GM19372 (cell line): ENCODE measurements around the gene IGSF9.

Source experiments
- ATAC-seq: cut with Tn5 transposase; IDR thresholded peaks from one replicate; pipeline ENCODE4 v1.9.1; 2021; ENCODE audit warnings: mild to moderate bottlenecking, low read depth, moderate library complexity; ENCODE audit not compliant: unreplicated experiment

IGSF9 gene, protein sequence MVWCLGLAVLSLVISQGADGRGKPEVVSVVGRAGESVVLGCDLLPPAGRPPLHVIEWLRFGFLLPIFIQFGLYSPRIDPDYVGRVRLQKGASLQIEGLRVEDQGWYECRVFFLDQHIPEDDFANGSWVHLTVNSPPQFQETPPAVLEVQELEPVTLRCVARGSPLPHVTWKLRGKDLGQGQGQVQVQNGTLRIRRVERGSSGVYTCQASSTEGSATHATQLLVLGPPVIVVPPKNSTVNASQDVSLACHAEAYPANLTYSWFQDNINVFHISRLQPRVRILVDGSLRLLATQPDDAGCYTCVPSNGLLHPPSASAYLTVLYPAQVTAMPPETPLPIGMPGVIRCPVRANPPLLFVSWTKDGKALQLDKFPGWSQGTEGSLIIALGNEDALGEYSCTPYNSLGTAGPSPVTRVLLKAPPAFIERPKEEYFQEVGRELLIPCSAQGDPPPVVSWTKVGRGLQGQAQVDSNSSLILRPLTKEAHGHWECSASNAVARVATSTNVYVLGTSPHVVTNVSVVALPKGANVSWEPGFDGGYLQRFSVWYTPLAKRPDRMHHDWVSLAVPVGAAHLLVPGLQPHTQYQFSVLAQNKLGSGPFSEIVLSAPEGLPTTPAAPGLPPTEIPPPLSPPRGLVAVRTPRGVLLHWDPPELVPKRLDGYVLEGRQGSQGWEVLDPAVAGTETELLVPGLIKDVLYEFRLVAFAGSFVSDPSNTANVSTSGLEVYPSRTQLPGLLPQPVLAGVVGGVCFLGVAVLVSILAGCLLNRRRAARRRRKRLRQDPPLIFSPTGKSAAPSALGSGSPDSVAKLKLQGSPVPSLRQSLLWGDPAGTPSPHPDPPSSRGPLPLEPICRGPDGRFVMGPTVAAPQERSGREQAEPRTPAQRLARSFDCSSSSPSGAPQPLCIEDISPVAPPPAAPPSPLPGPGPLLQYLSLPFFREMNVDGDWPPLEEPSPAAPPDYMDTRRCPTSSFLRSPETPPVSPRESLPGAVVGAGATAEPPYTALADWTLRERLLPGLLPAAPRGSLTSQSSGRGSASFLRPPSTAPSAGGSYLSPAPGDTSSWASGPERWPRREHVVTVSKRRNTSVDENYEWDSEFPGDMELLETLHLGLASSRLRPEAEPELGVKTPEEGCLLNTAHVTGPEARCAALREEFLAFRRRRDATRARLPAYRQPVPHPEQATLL

DNA sequence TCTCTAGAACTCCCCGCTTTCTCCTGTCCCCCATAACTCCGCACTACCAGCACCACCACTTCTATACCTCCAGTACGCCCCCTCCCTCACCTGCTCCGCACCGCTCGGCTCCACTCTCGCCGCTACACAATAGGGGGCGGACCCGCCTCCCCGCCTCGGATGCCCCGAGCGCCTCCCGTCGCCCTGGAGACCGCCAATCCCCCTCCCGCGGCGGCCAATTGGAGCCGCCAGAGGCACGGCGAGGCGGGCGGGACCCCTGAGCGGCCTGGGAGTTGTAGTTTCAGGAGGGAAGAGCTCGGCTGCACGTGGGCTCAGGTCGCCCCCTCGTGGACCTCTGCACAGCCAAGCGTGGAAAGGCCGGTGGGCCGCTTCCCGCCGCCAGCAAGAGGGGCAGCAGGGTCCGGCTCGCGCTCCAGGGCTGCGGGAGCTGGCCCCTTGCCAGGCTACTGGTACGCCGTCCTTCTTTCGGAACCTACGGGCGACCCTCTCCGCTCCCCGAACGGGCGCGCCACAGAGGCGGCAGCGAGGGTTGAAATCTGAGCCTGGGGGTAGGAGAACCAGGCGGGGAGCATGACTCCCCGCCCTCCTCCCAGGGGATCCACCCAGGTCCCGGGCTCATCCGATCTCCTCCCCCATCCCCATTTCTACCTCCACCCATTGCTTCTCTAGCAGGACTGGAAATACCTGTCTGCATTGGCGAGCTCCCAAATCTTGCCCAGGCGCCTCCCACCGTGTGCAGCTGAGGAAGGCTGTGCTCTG is at the start of gene IGSF9:
Gene IGSF9 (minus strand): TSS at position 131 of the 759 bp plus-strand sequence. CDS start 2,159 bp downstream, outside the sequence.
- no peak for ATAC-seq

DNA sequence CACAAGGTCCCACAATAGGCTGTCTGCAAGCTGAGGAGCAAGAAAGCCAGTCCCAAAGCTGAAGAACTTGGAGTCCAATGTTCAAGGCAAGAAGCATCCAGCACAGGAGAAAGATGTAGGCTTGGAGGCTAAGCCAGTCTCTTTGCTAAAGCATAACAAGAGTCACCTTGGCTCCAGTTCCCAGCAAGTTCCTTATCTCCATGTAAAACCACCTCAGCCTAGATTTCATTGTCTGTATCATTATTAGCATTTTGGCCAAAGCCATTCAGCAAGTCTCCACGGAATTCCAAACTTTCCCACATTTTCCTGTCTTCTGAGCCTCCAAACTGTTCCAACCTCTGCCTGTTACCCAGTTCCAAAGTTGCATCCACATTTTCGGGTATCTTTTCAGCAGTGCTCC is 49.5 kb upstream of the IGSF9 start:
- no peak for ATAC-seq

GRCh38 chr1:159993911-159994310 is 48.5 kb upstream of the IGSF9 start:
- no peak for ATAC-seq

- no peak for ATAC-seq
Measured at GRCh38 chr1:159992161-159992560, 46.7 kb upstream of the IGSF9 start.

- no peak for ATAC-seq
Measured at GRCh38 chr1:159991513-159991912, 46.1 kb upstream of the IGSF9 start.

GRCh38 chr1:159990005-159990404 is 44.6 kb upstream of the IGSF9 start:
- ATAC-seq: no peak

DNA sequence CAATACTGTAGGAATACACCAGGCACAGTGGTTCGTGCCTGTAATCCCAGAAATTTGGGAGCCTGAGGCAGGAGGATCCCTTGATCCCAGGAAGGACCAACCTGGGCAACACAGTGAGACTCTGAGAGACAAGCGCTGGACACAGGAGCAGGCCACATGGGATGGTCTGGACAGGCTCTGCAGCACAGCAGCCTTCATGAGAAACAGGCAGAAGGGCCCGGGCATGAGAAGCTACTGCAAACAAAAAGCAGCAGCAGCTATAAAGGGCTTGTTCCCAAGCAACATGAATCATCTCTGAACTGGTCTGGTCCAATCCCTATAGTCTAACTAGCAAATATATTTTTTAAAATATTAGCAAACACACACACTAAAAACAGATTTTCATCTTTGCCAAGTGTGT is 44.2 kb upstream of the IGSF9 start:
- no peak for ATAC-seq

DNA sequence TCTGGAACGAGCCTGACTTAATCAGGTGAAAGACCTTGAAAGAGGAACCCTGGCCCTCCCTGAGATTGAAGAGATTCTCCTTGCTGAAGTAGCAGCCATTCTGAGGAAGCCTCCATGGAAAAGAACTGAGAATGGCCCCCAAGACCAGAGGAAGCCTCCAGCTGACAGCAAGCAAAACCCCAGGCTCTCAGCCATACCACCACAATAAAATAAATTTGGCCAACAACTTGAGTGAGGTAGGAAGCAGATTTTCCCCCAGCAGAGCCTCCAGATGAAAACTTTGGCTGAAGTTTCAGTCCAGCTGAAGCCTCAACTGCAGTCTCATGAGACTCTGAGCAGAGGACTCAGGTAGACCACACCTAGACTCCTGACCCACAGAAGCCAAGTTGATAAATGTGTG is 42.6 kb upstream of the IGSF9 start:
- no peak for ATAC-seq

DNA sequence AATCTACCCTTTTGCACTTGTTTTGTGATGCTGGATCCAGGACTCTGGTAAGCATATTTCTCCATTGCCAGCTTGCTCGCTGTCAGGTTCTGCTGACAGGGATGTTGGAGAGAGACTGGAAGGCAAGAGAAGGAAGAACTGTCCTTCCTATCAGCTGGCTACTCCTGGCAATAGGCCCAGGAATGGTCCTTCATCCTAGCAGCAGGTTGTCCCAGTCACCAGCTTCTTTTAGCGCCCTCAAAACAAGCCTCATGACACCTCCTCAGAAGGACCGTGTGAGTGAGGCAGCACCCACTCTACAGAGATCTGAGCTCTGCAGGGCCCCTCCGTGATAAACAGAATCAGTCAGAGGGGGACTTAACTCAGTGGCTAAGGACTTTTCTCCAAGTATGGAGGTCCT is 41.8 kb upstream of the IGSF9 start:
- no peak for ATAC-seq

DNA sequence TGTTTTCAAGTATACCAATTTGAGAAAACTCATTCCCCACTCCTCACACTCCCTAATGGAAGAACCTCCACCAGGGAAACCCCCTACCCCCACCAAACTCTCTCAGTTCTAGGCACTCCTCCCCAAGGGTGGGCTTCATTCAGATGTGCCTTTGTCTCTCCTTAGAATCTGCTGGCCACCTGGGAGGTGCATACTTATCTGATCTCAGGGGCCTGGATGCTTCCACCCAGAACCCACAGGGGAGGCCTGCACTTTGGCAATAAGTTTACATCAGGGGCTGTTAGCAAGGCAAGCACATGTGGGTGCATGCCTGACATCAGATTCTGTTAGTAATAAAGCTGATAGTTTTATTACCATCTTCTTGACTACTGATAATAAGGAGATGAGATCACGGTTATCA is 41.1 kb upstream of the IGSF9 start:
- ATAC-seq: no peak

- ATAC-seq: no peak
Measured at GRCh38 chr1:159986093-159986492, 40.7 kb upstream of the IGSF9 start.

DNA sequence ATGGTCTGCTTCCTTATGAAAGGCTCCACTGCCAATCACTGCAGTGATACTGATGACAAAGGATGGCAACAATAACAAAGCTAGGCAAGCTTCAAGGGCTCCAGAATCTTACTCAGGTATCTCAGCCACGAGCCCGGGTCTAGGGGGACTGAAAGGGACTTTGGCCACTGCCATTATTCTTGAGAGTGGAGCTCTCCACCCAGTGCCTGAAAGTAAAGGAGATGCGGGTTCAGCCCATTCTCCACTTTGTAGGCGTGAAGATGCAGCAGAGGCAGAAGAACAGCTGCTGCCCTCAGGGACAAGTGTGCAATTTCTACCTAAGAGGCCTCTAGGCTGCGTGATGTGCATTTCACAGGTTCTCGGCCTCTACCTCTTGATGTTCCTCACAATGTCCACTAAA is 40.1 kb upstream of the IGSF9 start:
- no peak for ATAC-seq

DNA sequence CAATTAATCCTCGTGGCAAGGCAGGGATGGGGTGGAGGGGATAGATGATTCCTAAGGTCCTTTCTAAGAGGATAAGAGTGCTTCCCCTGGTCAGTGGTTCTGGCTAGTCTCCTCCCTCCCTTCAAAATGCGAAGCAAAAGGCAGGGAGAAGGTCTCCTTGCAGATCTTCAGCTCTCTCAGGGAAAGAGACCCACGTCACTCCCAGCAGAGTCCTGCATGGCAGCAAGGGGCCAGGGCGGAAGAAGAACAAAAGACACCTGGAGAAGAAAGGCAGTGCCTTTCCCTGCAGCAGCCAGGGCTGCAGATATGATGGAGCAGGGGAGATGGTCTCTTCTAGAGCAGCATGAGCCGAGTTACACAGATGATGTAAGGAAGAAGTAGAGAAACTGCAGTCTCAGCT is 38.3 kb upstream of the IGSF9 start:
- ATAC-seq: no peak

GRCh38 chr1:159982280-159982679 is 36.9 kb upstream of the IGSF9 start:
- ATAC-seq: no peak

DNA sequence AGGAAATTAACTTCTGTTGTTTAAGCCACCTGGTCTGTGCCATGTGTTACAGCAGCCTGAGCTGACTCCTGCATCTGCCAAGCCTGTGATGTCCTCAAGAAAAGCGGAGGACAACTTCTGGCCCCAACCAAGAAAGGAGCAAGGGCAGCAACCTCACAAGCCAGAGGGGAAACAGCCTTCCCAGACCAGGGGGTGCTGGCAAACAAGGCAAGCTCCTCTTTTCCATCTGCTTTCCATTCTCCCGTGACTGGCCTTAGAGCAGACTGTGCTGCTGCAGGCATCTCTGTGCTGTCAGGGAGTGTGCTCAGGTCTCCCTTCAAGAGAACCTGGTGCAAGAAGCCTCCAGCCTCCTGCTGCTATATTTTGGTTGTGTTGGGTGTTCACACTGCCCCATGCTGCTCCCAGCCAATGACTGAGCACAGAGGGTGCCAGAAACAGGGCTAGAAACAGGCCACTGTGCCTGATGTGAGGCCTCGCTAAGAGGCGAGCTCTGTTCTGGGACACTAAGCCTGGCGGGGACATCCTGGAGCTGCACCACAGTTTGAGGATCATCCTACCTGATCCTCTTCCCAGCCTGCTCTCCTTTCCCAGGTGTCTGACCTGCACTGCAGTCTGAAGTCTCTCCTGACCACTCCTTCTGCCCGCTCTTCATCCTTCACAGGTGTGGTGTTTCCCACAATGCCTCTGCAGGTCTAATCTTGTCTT is 36.1 kb upstream of the IGSF9 start:
- ATAC-seq: no peak

GRCh38 chr1:159980786-159981185 is 35.4 kb upstream of the IGSF9 start:
- ATAC-seq: no peak

- no peak for ATAC-seq
Measured at GRCh38 chr1:159980076-159980475, 34.7 kb upstream of the IGSF9 start.

DNA sequence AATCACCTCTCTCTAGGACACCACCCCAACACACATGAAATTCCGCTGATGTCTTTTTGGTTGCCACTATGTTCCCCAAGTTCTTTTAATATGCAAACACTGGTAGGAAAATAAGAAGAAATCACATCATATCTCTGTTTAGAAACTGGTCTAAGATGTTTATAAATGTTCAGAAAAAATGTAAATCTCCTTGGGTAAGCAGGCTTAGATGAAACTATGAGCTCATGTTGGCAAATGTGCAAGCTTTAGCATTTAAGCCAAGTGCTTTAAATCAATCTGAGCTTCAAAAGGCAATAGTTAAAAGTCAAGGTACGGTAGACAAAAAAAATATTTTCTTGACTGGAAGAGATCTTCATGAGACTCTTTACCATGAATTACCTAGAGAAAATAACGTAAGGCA is 33.8 kb upstream of the IGSF9 start:
- no peak for ATAC-seq

DNA sequence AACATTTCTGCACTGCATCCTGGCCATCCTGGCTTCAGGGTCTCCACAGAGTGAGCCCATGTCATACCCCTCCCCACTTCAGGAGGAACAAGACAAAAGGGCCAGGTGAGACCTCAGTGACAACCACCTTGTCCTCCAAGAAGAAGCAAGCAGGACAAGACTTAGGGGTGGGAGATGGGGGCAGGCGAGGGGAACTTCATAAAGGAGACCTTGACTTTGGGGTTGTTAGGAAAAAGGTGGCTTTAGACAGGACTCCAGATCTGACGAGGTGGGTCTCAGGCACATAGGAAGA is 32.6 kb upstream of the IGSF9 start:
- ATAC-seq: no peak
